ENCODE data around the gene ZNF778. TPM values are rescaled to one million over a fixed set of nuclear protein-coding genes. Genes with fewer than 3 reads are reported as not detected.

ZNF778 gene
- total and polyA plus RNA-seq, 2 of the 13 experiments (the other 11 are each of a cell fraction or from before 2014, with no cell fraction given): 3.8 to 7.2 TPM

DNA sequence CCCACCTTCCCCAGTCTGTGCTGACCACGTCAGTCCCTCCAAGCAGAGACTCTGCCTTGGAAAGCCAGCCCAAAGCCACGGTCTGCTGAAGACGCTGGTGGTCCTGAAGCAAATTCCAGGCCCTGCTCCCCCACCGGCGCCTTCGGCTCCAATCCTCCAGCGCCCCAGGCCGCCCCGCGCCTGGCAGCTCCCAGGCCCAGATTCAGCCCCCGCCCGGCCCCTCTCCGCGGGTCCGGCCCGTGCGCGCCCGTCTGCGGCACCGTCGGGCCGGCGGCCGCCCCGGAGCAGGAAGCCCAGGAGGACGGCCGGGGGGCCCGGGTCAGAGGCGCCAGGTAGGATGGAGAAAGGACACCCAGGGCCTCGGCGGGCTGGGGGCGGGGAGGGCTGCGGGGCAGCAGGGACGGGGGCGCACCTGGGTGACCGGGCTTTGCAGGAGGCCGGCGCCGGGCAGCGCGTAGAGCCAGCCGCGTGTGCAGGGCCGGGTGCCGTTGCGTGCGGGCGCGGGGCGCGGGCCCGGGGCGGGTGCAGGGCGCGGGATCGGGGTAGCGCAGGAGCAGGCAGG lies 16.6 kb upstream of the ZNF778 start (continued):
- TF ChIP-seq, protein P1, sequence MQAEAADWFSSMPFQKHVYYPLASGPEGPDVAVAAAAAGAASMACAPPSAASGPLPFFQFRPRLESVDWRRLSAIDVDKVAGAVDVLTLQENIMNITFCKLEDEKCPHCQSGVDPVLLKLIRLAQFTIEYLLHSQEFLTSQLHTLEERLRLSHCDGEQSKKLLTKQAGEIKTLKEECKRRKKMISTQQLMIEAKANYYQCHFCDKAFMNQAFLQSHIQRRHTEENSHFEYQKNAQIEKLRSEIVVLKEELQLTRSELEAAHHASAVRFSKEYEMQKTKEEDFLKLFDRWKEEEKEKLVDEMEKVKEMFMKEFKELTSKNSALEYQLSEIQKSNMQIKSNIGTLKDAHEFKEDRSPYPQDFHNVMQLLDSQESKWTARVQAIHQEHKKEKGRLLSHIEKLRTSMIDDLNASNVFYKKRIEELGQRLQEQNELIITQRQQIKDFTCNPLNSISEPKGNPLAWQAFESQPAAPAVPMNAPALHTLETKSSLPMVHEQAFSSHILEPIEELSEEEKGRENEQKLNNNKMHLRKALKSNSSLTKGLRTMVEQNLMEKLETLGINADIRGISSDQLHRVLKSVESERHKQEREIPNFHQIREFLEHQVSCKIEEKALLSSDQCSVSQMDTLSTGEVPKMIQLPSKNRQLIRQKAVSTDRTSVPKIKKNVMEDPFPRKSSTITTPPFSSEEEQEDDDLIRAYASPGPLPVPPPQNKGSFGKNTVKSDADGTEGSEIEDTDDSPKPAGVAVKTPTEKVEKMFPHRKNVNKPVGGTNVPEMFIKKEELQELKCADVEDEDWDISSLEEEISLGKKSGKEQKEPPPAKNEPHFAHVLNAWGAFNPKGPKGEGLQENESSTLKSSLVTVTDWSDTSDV (CRISPR knock-in tag; IDR thresholded peaks at IDR 0.05): 0 out of 2 replicates have a peak, but pooled peaks have one; percentile 0
- TF ChIP-seq MTA3 (CRISPR knock-in tag; IDR thresholded peaks at IDR 0.05): no peak
- TF ChIP-seq, protein P2, sequence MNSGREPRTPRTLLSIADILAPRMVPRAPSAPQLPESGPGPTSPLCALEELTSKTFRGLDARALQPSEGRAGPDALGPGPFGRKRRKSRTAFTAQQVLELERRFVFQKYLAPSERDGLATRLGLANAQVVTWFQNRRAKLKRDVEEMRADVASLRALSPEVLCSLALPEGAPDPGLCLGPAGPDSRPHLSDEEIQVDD (CRISPR knock-in tag; IDR thresholded peaks at IDR 0.05; ENCODE audit: borderline replicate concordance): no peak
- 0 out of 2 replicates have a peak, but pooled peaks have one; percentile 12 for TF ChIP-seq ZNF205 (CRISPR knock-in tag; IDR thresholded peaks at IDR 0.05)
- no peak for TF ChIP-seq FOXO1 (CRISPR knock-in tag; IDR thresholded peaks at IDR 0.05)
- no peak for TF ChIP-seq HNRNPUL1 (IDR thresholded peaks at IDR 0.05; ENCODE audit: low read depth, low read length)
- TF ChIP-seq ZNF660 (CRISPR knock-in tag; IDR thresholded peaks at IDR 0.05; ENCODE audit: borderline replicate concordance, low read depth): no peak
- no peak for TF ChIP-seq ATF7 (IDR thresholded peaks at IDR 0.05)
- no peak for TF ChIP-seq ATF7 (CRISPR knock-in tag; IDR thresholded peaks at IDR 0.05)
- TF ChIP-seq ZSCAN21 (CRISPR knock-in tag; IDR thresholded peaks at IDR 0.05; ENCODE audit: borderline replicate concordance): no peak
- no peak for TF ChIP-seq ZNF343 (CRISPR knock-in tag; IDR thresholded peaks at IDR 0.05)
- no peak for TF ChIP-seq ZKSCAN5 (CRISPR knock-in tag; IDR thresholded peaks at IDR 0.05)
- no peak for TF ChIP-seq RBM22 (optimal IDR thresholded peaks at IDR 0.05; ENCODE audit: low read length)
- no peak for TF ChIP-seq HCFC1 (IDR thresholded peaks at IDR 0.05; ENCODE audit: low read depth, low read length)
- TF ChIP-seq MTF2 (CRISPR knock-in tag; IDR thresholded peaks at IDR 0.05; ENCODE audit: borderline replicate concordance): no peak
- TF ChIP-seq, protein P3, sequence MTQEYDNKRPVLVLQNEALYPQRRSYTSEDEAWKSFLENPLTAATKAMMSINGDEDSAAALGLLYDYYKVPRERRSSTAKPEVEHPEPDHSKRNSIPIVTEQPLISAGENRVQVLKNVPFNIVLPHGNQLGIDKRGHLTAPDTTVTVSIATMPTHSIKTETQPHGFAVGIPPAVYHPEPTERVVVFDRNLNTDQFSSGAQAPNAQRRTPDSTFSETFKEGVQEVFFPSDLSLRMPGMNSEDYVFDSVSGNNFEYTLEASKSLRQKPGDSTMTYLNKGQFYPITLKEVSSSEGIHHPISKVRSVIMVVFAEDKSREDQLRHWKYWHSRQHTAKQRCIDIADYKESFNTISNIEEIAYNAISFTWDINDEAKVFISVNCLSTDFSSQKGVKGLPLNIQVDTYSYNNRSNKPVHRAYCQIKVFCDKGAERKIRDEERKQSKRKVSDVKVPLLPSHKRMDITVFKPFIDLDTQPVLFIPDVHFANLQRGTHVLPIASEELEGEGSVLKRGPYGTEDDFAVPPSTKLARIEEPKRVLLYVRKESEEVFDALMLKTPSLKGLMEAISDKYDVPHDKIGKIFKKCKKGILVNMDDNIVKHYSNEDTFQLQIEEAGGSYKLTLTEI (CRISPR knock-in tag; conservative IDR thresholded peaks at IDR 0.05): no peak
- 0 out of 2 replicates have a peak, but pooled peaks have one; percentile 10 for TF ChIP-seq RFXAP (CRISPR knock-in tag; IDR thresholded peaks at IDR 0.05; ENCODE audit: borderline replicate concordance)
- no peak for TF ChIP-seq FIP1L1 (IDR thresholded peaks at IDR 0.05; ENCODE audit: borderline replicate concordance, insufficient read depth, low read depth, low read length)
- no peak for TF ChIP-seq HOXA5 (CRISPR knock-in tag; IDR thresholded peaks at IDR 0.05)
- TF ChIP-seq ZNF281 (CRISPR knock-in tag; IDR thresholded peaks at IDR 0.05; ENCODE audit: borderline replicate concordance): no peak

All from HepG2 (cell line).